Measurements from ENCODE around the gene PRKCA. TPM values are rescaled to one million over a fixed set of nuclear protein-coding genes. Genes with fewer than 3 reads are reported as not detected.

Gene PRKCA
- total RNA-seq, 4 donors from 2014 or later, result 24.5 to 61.9 (median 40.8) TPM

DNA sequence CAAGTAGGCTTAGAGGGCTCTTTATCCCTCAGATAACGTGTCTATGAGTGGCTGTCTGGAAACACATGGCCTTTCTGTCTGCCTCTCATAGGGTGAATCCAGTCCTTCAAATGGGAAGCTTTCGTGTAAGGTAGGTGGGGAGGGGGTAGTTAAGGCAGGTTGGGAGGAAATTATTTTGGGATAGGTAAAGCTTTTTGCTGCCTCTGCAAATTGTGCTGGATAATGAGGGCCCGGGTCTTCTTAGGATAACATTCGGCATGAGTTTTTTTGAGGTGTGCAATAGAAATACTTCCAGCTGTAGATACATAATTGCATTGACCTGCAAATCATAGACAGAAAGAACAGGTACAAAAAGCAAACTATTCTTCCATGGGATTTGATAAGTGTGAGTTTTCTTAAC is 189.7 kb downstream of the PRKCA start:
- no peak for DNase-seq (ENCODE audit: extremely low spot score)
- WGBS, result 86% methylated on average over 4 of the region's 4 CpGs
- Histone ChIP-seq H3K4me1 (peaks cover 0 to 7% (median 5%) of the 10 kb centered on the region in 4 donors), H3K4me3 (no peak overlapping the region), H3K27ac (replicated peaks in 1 of 4) (no peak overlapping the region), H3K27me3 (no peaks in the 10 kb centered on the region), H3K9me3 (no peaks in the 10 kb centered on the region), H3K36me3 (no peaks in the 10 kb centered on the region)
- TF ChIP-seq CTCF (IDR thresholded peaks at IDR 0.05) (no peak), EP300 (IDR thresholded peaks at IDR 0.05) (no peak), POLR2AphosphoS5 (IDR thresholded peaks at IDR 0.05) (no peak), POLR2A (IDR thresholded peaks at IDR 0.05; ENCODE audit: low read depth) (no peak)
- intact Hi-C loops (cut with DNase I), result no loop called here

- TF ChIP-seq EP300 (IDR thresholded peaks at IDR 0.05), result no peak
- no peak for TF ChIP-seq POLR2AphosphoS5 (IDR thresholded peaks at IDR 0.05)
- no peak for TF ChIP-seq CTCF (IDR thresholded peaks at IDR 0.05)
- TF ChIP-seq POLR2A (IDR thresholded peaks at IDR 0.05; ENCODE audit: low read depth), result no peak
- no peaks in the 10 kb centered on the region for H3K27me3 ChIP-seq
- intact Hi-C loops (cut with DNase I), result no loop called here
- H3K4me3 ChIP-seq, result no peak overlapping the region
- no peaks in the 10 kb centered on the region for H3K36me3 ChIP-seq
- no peak for DNase-seq (ENCODE audit: extremely low spot score)
- H3K4me1 ChIP-seq, result peaks cover 0 to 7% (median 5%) of the 10 kb centered on the region in 4 donors
- no peaks in the 10 kb centered on the region for H3K9me3 ChIP-seq
- no peak overlapping the region for H3K27ac ChIP-seq (replicated peaks in 1 of 4)
- WGBS, result 68% methylated on average over 6 of the region's 6 CpGs
Measured at GRCh38 chr17:66492561-66493005, 190.2 kb downstream of the PRKCA start.

GRCh38 chr17:66493283-66494019 is 191.0 kb downstream of the PRKCA start:
- Histone ChIP-seq H3K4me3 (no peak overlapping the region), H3K27me3 (no peaks in the 10 kb centered on the region), H3K9me3 (no peaks in the 10 kb centered on the region), H3K27ac (replicated peaks in 1 of 4) (no peak overlapping the region), H3K4me1 (peaks cover 0 to 7% (median 5%) of the 10 kb centered on the region in 4 donors), H3K36me3 (no peaks in the 10 kb centered on the region)
- intact Hi-C loops (cut with DNase I), result no loop called here
- WGBS, result 62% methylated on average over 4 of the region's 4 CpGs
- TF ChIP-seq CTCF (IDR thresholded peaks at IDR 0.05), result no peak
- TF ChIP-seq POLR2A (IDR thresholded peaks at IDR 0.05; ENCODE audit: low read depth), result no peak
- TF ChIP-seq EP300 (IDR thresholded peaks at IDR 0.05), result no peak
- no peak for TF ChIP-seq POLR2AphosphoS5 (IDR thresholded peaks at IDR 0.05)
- no peak for DNase-seq (ENCODE audit: extremely low spot score)

GRCh38 chr17:66494023-66494803 is 191.8 kb downstream of the PRKCA start:
- TF ChIP-seq POLR2A (IDR thresholded peaks at IDR 0.05; ENCODE audit: low read depth), result no peak
- TF ChIP-seq EP300 (IDR thresholded peaks at IDR 0.05), result no peak
- no peak for TF ChIP-seq CTCF (IDR thresholded peaks at IDR 0.05)
- no peak for TF ChIP-seq POLR2AphosphoS5 (IDR thresholded peaks at IDR 0.05)
- no peak overlapping the region for H3K4me3 ChIP-seq
- H3K9me3 ChIP-seq, result no peaks in the 10 kb centered on the region
- peaks cover 0 to 7% (median 5%) of the 10 kb centered on the region in 4 donors for H3K4me1 ChIP-seq
- intact Hi-C loops (cut with DNase I), result no loop called here
- no peaks in the 10 kb centered on the region for H3K27me3 ChIP-seq
- 89% methylated on average over 5 of the region's 5 CpGs for WGBS
- no peaks in the 10 kb centered on the region for H3K36me3 ChIP-seq
- no peak overlapping the region for H3K27ac ChIP-seq (replicated peaks in 1 of 4)
- DNase-seq (ENCODE audit: extremely low spot score), result no peak
